ENCODE data around the gene ADAP1.

- TF ChIP-seq, protein P1, sequence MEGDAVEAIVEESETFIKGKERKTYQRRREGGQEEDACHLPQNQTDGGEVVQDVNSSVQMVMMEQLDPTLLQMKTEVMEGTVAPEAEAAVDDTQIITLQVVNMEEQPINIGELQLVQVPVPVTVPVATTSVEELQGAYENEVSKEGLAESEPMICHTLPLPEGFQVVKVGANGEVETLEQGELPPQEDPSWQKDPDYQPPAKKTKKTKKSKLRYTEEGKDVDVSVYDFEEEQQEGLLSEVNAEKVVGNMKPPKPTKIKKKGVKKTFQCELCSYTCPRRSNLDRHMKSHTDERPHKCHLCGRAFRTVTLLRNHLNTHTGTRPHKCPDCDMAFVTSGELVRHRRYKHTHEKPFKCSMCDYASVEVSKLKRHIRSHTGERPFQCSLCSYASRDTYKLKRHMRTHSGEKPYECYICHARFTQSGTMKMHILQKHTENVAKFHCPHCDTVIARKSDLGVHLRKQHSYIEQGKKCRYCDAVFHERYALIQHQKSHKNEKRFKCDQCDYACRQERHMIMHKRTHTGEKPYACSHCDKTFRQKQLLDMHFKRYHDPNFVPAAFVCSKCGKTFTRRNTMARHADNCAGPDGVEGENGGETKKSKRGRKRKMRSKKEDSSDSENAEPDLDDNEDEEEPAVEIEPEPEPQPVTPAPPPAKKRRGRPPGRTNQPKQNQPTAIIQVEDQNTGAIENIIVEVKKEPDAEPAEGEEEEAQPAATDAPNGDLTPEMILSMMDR (IDR thresholded peaks at IDR 0.05; ENCODE audit: low read length): no peak
- TF ChIP-seq EZH2 (IDR thresholded peaks at IDR 0.05; ENCODE audit: borderline replicate concordance, low read length): no peak
Observed at GRCh38 chr7:875476-876076, 78.9 kb downstream of the ADAP1 start.
